Measurements from ENCODE around the gene HTR4.

The HTR4 gene

DNA sequence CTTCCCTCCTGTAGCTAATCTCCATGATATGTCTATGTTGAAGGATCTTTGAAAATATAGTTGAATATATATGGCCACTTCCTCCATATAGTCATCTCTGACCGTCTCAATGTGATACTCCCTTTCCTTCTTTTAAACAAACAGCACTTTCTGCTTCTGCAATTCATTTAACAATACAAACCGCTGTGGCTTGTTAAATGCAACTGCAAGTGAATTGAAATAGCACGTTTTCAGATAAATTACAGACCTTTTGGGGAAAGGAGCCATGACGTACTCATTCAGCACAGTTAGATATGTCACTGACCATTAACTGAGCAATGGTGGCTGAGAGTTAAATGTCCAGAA lies 188.1 kb downstream of the HTR4 start:
- no peaks in the 10 kb centered on the region for H3K27me3 ChIP-seq (ENCODE audit: control insufficient read depth, insufficient read depth, low read length)
- no peaks in the 10 kb centered on the region for H3K4me1 ChIP-seq (ENCODE audit: control insufficient read depth, insufficient read depth, low read length)
- no peak overlapping the region for H3K4me3 ChIP-seq (ENCODE audit: low read depth, low read length)

DNA sequence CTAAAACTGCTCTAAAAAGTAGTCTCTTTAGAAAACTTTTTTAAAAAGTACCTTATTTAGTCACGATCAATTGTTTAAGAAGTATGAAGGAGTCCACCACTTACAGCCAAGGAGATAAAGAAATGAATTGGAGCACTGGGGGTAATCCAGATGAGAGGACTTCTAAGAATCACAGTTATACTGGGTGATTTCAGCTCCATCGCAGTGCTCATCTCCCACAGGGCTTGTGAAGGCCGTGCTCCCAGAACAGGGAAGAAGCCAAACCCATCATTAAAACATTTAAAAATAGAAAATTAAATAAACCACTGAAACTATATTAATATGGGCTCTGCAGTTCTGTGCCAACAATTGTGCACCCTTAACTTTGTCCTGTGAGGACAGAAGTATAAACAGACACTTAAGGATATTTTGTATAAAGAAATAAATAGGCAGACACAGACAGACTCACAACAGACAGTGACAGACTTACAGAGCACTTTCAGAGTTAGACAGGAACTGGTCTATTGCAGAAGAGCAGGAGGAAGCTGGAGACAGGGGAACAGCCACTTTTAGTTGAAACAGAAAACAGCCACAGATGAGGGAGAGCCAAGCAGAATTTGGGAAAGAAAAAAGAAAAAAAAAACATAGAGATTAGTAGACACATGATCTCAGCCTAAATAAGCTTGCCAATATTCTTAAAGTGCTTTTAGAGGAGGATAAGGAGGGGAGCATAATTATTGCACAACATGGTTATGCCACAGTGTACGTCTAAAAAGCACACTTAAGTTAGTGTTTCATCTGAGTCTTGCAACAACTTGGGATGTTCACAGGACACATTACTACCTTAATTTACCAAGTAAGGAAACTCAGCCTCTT lies 188.7 kb downstream of the HTR4 start:
- H3K9me3 ChIP-seq (ENCODE audit: control insufficient read depth, insufficient read depth, low read length) = no peaks in the 10 kb centered on the region

More for the DNA sequence above, 188.1 kb downstream of the HTR4 start:
- Histone ChIP-seq H3K36me3 (ENCODE audit: control insufficient read depth, insufficient read depth, low read length) (no peaks in the 10 kb centered on the region), H3K9me3 (ENCODE audit: control insufficient read depth, insufficient read depth, low read length) (no peaks in the 10 kb centered on the region), H3K9ac (ENCODE audit: low read depth, low read length) (no peak overlapping the region)

DNA sequence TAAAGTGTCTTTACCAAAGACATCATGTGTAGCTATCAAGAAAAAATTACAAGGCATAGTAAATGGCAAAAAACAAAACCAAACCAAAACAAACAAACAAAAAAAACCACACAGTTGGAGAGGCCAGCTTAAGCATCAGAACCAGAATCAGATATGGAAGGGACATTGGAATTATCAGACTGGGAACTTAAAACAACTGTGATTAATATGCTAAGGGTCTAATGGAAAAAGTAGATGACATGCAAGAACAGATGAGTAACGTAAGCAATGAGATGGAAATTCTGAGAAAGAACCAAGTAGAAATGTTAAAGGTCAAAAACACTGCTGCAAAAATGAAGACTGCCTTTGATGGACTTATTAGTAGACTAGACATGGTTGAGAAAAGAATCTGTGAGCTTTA lies 194.7 kb downstream of the HTR4 start:
- H3K27me3 ChIP-seq (ENCODE audit: control insufficient read depth, insufficient read depth, low read length) = no peaks in the 10 kb centered on the region
- no peak overlapping the region for H3K9ac ChIP-seq (ENCODE audit: low read depth, low read length)
- H3K36me3 ChIP-seq (ENCODE audit: control insufficient read depth, insufficient read depth, low read length) = no peaks in the 10 kb centered on the region
- H3K4me3 ChIP-seq (ENCODE audit: low read depth, low read length) = no peak overlapping the region
- H3K4me1 ChIP-seq (ENCODE audit: control insufficient read depth, insufficient read depth, low read length) = peaks cover 8% of the 10 kb centered on the region
- no peaks in the 10 kb centered on the region for H3K9me3 ChIP-seq (ENCODE audit: control insufficient read depth, insufficient read depth, low read length)

More for the DNA sequence above, 188.7 kb downstream of the HTR4 start:
- H3K27me3 ChIP-seq (ENCODE audit: control insufficient read depth, insufficient read depth, low read length) = no peaks in the 10 kb centered on the region
- no peak overlapping the region for H3K9ac ChIP-seq (ENCODE audit: low read depth, low read length)
- H3K36me3 ChIP-seq (ENCODE audit: control insufficient read depth, insufficient read depth, low read length) = no peaks in the 10 kb centered on the region
- no peaks in the 10 kb centered on the region for H3K4me1 ChIP-seq (ENCODE audit: control insufficient read depth, insufficient read depth, low read length)
- H3K4me3 ChIP-seq (ENCODE audit: low read depth, low read length) = no peak overlapping the region

DNA sequence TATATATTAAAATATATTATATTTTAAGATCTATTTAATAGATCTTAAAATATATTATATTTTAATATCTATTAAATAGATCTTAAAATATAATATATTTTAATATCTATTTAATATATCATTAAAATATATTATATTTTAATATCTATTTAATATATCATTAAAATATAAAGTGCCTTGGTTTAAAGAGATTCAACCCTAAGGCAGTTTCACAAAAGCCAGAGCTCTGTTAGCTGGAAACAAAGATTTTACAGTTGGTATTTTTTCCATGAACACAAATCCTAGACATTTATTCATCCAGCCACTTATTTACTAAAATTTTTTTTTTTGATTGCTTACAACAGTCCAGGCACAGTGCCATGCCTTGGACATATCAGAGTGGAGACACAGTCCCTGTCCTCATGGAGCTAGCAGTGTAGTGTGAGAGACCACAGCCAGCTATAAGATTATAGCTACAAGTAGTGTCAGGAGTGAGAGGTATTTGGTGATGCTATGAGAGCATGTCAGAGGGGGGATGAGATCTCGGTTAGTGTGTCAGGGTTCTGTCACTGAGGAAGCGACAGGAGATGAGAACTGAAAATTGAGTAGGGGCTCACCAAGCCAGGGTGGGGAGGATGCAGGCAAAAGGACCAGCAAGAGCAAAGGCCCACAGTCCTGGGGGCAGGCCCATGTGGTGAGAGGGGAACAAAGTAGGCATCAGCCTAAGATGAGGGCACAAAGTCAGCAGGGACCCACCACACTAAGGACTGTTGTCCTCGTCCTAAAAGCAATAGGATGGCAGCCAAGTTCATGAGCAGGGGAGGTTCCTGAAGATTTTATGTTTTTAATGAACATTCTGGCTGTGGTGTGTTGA lies 196.1 kb downstream of the HTR4 start:
- no peaks in the 10 kb centered on the region for H3K9me3 ChIP-seq (ENCODE audit: control insufficient read depth, insufficient read depth, low read length)
- no peak overlapping the region for H3K4me3 ChIP-seq (ENCODE audit: low read depth, low read length)
- H3K9ac ChIP-seq (ENCODE audit: low read depth, low read length) = no peak overlapping the region
- no peaks in the 10 kb centered on the region for H3K36me3 ChIP-seq (ENCODE audit: control insufficient read depth, insufficient read depth, low read length)
- H3K4me1 ChIP-seq (ENCODE audit: control insufficient read depth, insufficient read depth, low read length) = peaks cover 12% of the 10 kb centered on the region
- H3K27me3 ChIP-seq (ENCODE audit: control insufficient read depth, insufficient read depth, low read length) = no peaks in the 10 kb centered on the region

DNA sequence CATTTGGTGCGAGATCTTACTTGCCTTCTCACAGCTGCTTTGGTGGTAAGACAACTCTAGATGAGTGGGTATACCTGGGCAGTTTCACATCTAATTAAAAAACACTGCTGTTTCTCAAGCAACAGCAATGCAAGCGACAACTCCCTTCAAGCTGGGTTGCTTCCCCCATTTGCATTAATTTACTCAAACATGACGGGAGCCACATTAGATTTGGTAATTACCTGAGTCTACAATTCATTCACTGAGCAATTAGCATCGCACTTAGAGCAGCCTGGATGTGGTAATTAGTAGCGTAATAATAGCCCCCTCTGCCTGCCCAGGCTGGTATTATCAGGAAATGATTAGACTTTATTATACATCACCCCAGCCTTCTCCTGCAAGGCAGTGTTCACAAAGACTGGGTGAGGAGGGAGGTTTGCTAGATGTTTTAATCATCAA lies 197.1 kb downstream of the HTR4 start:
- Histone ChIP-seq H3K4me3 (ENCODE audit: low read depth, low read length) (no peak overlapping the region), H3K4me1 (ENCODE audit: control insufficient read depth, insufficient read depth, low read length) (peaks cover 12% of the 10 kb centered on the region), H3K9ac (ENCODE audit: low read depth, low read length) (no peak overlapping the region), H3K36me3 (ENCODE audit: control insufficient read depth, insufficient read depth, low read length) (no peaks in the 10 kb centered on the region), H3K27me3 (ENCODE audit: control insufficient read depth, insufficient read depth, low read length) (no peaks in the 10 kb centered on the region), H3K9me3 (ENCODE audit: control insufficient read depth, insufficient read depth, low read length) (no peaks in the 10 kb centered on the region)

DNA sequence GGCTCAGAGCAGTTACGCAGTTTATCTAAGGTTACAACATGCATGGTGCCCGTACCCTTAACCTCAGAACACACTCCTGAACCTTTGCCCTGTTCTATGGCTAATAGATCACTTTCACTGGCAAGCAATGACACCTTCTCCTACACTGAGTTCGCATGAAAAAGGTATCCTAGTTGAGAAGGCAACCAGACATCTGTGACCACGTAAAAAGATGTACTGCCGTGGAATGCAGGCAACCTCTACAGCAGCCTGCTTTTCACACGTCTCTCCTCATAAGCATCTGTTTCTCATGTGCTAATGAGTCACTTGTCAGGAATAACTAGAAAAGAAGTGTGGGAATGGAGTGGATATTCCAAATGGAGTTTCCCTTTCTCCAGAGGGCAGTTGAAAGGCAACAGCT lies 199.1 kb downstream of the HTR4 start:
- peaks cover 12% of the 10 kb centered on the region for H3K4me1 ChIP-seq (ENCODE audit: control insufficient read depth, insufficient read depth, low read length)
- H3K9me3 ChIP-seq (ENCODE audit: control insufficient read depth, insufficient read depth, low read length) = no peaks in the 10 kb centered on the region
- H3K27me3 ChIP-seq (ENCODE audit: control insufficient read depth, insufficient read depth, low read length) = no peaks in the 10 kb centered on the region
- H3K4me3 ChIP-seq (ENCODE audit: low read depth, low read length) = no peak overlapping the region
- H3K9ac ChIP-seq (ENCODE audit: low read depth, low read length) = peak overlapping the region; percentile 4
- H3K36me3 ChIP-seq (ENCODE audit: control insufficient read depth, insufficient read depth, low read length) = no peaks in the 10 kb centered on the region

DNA sequence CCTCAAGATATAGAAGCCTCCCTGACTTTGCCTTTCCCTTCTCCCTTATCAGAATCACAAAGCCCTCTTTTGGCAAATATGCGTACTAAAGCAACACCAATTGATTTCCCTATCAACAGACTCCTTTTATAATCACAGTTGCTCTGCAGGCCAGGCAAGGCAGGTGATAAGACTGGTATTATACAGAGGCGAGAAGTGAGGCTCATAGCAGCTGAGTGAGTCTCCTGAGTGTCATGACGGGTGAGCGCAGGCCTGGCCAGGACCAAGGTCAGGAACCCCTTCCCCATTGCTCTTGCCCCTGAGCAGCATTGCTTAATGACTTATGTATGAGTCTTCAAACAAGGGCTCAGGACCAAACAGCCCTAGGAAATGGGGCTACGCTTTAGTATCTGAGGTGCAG lies 199.8 kb downstream of the HTR4 start:
- H3K27me3 ChIP-seq (ENCODE audit: control insufficient read depth, insufficient read depth, low read length) = no peaks in the 10 kb centered on the region
- H3K9ac ChIP-seq (ENCODE audit: low read depth, low read length) = no peak overlapping the region
- H3K36me3 ChIP-seq (ENCODE audit: control insufficient read depth, insufficient read depth, low read length) = no peaks in the 10 kb centered on the region
- peaks cover 12% of the 10 kb centered on the region for H3K4me1 ChIP-seq (ENCODE audit: control insufficient read depth, insufficient read depth, low read length)
- no peaks in the 10 kb centered on the region for H3K9me3 ChIP-seq (ENCODE audit: control insufficient read depth, insufficient read depth, low read length)
- no peak overlapping the region for H3K4me3 ChIP-seq (ENCODE audit: low read depth, low read length)

DNA sequence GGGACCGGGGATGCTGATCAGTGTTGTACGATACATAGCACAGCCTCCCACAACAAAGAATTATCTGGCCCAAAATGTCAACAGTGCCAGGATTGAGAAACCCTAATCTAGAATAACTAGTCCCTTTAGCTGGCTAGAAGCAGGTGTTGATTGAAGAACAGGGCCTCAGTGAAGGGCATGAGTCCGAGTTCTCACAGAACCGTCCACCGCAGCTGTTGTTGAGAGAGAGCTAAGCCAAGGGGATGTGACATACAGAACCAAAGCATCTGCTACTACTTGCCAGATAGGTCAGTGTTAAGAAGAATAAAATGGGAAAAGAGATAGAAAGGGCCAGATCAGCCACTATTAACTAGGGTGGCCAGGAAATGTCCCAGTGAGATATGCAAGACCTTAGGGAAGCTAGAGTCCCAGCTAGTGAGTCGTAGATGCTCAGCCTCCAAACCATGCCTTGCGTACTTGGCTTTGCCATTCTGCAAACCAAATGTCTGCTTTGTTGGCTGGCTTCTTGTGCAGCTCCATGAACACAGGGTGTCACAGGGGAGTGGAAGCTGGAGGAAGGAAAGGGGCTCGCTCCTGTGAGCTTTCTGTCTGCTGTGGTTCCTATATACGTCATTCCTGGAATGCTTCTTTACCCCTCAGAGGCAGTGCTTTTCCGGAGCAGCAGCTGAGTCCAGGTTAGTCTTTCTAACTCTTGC lies 201.7 kb downstream of the HTR4 start:
- Histone ChIP-seq H3K4me3 (ENCODE audit: low read depth, low read length) (no peak overlapping the region), H3K36me3 (ENCODE audit: control insufficient read depth, insufficient read depth, low read length) (no peaks in the 10 kb centered on the region), H3K4me1 (ENCODE audit: control insufficient read depth, insufficient read depth, low read length) (peaks cover 12% of the 10 kb centered on the region), H3K9me3 (ENCODE audit: control insufficient read depth, insufficient read depth, low read length) (no peaks in the 10 kb centered on the region), H3K27me3 (ENCODE audit: control insufficient read depth, insufficient read depth, low read length) (no peaks in the 10 kb centered on the region), H3K9ac (ENCODE audit: low read depth, low read length) (no peak overlapping the region)

DNA sequence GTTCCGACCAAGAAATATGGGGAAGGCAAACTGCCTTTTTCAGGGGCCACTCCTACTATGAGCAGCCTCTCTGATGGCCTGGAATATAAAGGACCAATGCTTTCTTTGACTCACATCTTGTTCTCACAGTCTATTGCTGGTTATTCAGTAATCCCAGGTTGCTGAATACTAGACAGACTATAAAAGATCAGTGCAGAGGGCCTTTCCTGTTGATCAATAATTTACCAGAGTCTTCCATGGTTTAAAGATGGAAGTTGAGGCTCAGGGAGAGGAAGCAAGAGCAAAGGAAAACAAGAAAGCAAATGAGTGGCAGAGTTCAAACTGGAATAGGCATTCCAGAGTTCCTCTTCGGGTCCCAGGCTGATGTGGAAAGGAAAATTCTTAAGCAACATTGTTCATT lies 207.7 kb downstream of the HTR4 start:
- Histone ChIP-seq H3K9ac (ENCODE audit: low read depth, low read length) (no peak overlapping the region), H3K4me1 (ENCODE audit: control insufficient read depth, insufficient read depth, low read length) (no peaks in the 10 kb centered on the region), H3K36me3 (ENCODE audit: control insufficient read depth, insufficient read depth, low read length) (no peaks in the 10 kb centered on the region), H3K27me3 (ENCODE audit: control insufficient read depth, insufficient read depth, low read length) (no peaks in the 10 kb centered on the region), H3K4me3 (ENCODE audit: low read depth, low read length) (no peak overlapping the region), H3K9me3 (ENCODE audit: control insufficient read depth, insufficient read depth, low read length) (no peaks in the 10 kb centered on the region)

DNA sequence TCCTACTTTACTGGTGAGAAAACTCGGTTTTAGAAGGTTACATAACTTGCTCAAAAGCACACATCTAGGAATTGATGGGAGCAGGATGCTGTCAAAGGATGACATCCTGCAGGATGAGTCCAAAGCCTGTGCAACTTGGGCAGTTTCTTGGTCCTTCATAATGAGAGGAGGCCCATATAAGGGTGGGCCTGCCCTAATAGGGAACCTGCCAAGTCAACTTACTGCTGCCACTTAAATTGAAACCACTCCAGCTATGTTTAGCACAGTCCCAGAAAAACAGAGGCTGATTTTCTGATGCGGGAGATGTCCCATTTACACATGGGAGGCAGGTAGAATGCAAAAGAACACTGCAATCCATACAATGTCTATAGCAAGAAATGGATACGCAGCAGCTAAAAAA lies 208.7 kb downstream of the HTR4 start:
- H3K9me3 ChIP-seq (ENCODE audit: control insufficient read depth, insufficient read depth, low read length) = no peaks in the 10 kb centered on the region
- H3K9ac ChIP-seq (ENCODE audit: low read depth, low read length) = no peak overlapping the region
- peaks cover 3% of the 10 kb centered on the region for H3K36me3 ChIP-seq (ENCODE audit: control insufficient read depth, insufficient read depth, low read length)
- no peaks in the 10 kb centered on the region for H3K27me3 ChIP-seq (ENCODE audit: control insufficient read depth, insufficient read depth, low read length)
- H3K4me3 ChIP-seq (ENCODE audit: low read depth, low read length) = no peak overlapping the region
- no peaks in the 10 kb centered on the region for H3K4me1 ChIP-seq (ENCODE audit: control insufficient read depth, insufficient read depth, low read length)

DNA sequence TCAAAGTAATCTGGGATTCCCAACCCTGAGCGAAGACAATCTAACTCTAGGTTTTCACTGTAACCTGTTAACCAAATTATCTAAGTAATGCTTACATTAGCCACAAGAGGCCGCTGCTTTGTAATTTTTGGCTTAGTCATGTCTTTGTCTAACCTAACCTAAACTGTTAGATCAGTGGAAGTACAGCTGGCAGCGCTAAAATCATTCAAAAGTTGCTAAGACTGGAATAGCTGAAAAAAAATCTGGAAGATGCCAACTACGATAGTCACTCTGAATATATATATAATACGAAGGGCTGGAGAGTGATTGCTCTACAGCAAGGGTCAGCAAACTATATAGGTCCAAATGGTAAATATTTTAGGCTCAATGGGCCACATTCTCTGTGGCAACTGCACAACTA lies 210.3 kb downstream of the HTR4 start:
- H3K36me3 ChIP-seq (ENCODE audit: control insufficient read depth, insufficient read depth, low read length) = peaks cover 8% of the 10 kb centered on the region
- no peaks in the 10 kb centered on the region for H3K27me3 ChIP-seq (ENCODE audit: control insufficient read depth, insufficient read depth, low read length)
- no peaks in the 10 kb centered on the region for H3K4me1 ChIP-seq (ENCODE audit: control insufficient read depth, insufficient read depth, low read length)
- no peaks in the 10 kb centered on the region for H3K9me3 ChIP-seq (ENCODE audit: control insufficient read depth, insufficient read depth, low read length)
- H3K9ac ChIP-seq (ENCODE audit: low read depth, low read length) = no peak overlapping the region
- no peak overlapping the region for H3K4me3 ChIP-seq (ENCODE audit: low read depth, low read length)
